Esophagus muscularis mucosa (tissue), 3 donors: ENCODE measurements around the gene PRKACA.

Source experiments
- POLR2A ChIP-seq: fragments of 450-650 bp; IDR thresholded peaks from one replicate; pipeline ENCODE4 v1.6.1; 2017; ENCODE audit warnings: antibody characterized with exemption, moderate library complexity, mild to moderate bottlenecking, low read depth
- POLR2AphosphoS5 ChIP-seq, 2 donors: sonication (generic); formaldehyde crosslinking; IDR thresholded peaks; one replicate each; pipeline ENCODE4 v1.6.1; 2017; ENCODE audit warnings: antibody characterized with exemption in 2 of 2
- TF ChIP-seq, protein P1 (sequence below), 3 experiments: fragments of 200-600 bp in 2 of 3; fragments of 450-650 bp in 1 of 3; sonication (generic) in 2 of 3; IDR thresholded peaks; one replicate each; pipeline ENCODE4 v1.5.1; 2017 to 2019; ENCODE audit warnings: antibody characterized with exemption in 3 of 3, mild to moderate bottlenecking in 2 of 3, moderate library complexity in 1 of 3

DNA sequence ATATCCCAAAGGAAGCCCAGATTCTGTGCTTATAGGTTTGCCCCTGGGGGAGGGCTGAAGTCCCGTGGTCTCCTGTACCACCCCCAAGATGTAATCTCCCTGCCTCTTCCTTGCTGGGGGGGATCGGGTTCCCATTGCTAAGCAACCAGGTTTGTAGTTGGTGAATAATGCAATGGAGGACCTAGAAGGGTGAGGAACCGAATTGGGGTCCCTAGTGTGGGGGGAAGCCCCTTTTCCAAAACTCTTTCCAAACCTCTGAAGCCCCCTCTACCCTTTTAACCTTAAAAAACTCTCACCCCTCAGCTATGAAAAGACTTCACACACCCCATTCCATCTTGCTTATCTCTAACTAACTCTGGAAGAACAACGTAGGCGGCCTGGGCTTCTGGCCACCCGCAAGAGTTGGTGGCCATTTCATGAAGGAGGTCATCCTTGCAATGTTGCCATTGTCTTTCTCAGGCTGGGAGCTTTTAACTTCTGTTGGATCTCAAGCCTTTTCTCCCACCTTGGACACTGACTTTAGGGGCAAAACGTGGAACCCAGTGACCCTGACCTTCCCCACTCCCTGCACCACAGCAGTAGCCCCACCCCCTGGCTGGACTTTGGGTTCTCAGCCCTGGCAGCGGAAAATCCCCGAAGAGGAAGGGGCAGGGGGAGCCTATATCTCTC, 56.3 kb downstream of the PRKACA start:
- TF ChIP-seq POLR2AphosphoS5 (IDR thresholded peaks at IDR 0.05) (no peak), POLR2A (no peak)
- TF ChIP-seq, protein P1, sequence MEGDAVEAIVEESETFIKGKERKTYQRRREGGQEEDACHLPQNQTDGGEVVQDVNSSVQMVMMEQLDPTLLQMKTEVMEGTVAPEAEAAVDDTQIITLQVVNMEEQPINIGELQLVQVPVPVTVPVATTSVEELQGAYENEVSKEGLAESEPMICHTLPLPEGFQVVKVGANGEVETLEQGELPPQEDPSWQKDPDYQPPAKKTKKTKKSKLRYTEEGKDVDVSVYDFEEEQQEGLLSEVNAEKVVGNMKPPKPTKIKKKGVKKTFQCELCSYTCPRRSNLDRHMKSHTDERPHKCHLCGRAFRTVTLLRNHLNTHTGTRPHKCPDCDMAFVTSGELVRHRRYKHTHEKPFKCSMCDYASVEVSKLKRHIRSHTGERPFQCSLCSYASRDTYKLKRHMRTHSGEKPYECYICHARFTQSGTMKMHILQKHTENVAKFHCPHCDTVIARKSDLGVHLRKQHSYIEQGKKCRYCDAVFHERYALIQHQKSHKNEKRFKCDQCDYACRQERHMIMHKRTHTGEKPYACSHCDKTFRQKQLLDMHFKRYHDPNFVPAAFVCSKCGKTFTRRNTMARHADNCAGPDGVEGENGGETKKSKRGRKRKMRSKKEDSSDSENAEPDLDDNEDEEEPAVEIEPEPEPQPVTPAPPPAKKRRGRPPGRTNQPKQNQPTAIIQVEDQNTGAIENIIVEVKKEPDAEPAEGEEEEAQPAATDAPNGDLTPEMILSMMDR (IDR thresholded peaks at IDR 0.05), result no peak
